Frontal cortex (tissue), 4 donors: ENCODE measurements around the gene PRKX. TPM values are rescaled to one million over a fixed set of nuclear protein-coding genes. Genes with fewer than 3 reads are reported as not detected.
"Not testable (repeated sequence)": the region's sequence is repeated elsewhere in the genome, so short reads cannot be mapped to it uniquely, and the experiment has no call there.

Source experiments
- DNase-seq, 2 donors: peaks; one replicate each; pipeline ENCODE4 v3.0.0; 2012; ENCODE audit warnings: low spot score in 2 of 2
- FAIRE-seq: peaks from 2 replicates; lab custom pipeline; 2012; peaks lifted over from hg19 to GRCh38; lab: Jason Lieb, UNC
- total RNA-seq: library from RNA; depleted of rRNA; stranded (reverse); fragments of >200 nt; gene quantifications from one replicate; pipeline ENCODE4 v1.2.3, GENCODE V29; 2014
- donor health status: control.
- donor health status: control.
- donor health status: control.

The PRKX gene
- total RNA-seq, 1 donor from 2014 or later = 14.3 TPM

- no peak for DNase-seq
- no peak for FAIRE-seq
Observed at GRCh38 chrX:3712051-3712869, 1.2 kb downstream of the PRKX start.

- no peak for FAIRE-seq
- DNase-seq = no peak
Observed at GRCh38 chrX:3711331-3711917, 2.0 kb downstream of the PRKX start.

GRCh38 chrX:3707673-3708274 is 5.7 kb downstream of the PRKX start:
- not testable (repeated sequence) for DNase-seq, FAIRE-seq

- DNase-seq (no peak), FAIRE-seq (no peak)
Observed at GRCh38 chrX:3706481-3706880, 7.0 kb downstream of the PRKX start.

GRCh38 chrX:3703251-3703650 is 10.2 kb downstream of the PRKX start:
- not testable (repeated sequence) for DNase-seq, FAIRE-seq

GRCh38 chrX:3702095-3702494 is 11.4 kb downstream of the PRKX start:
- DNase-seq, FAIRE-seq: not testable (repeated sequence)

GRCh38 chrX:3701445-3701928 is 12.0 kb downstream of the PRKX start:
- DNase-seq, FAIRE-seq: not testable (repeated sequence)

- FAIRE-seq = no peak
- no peak for DNase-seq
Observed at GRCh38 chrX:3699821-3700381, 13.5 kb downstream of the PRKX start.

GRCh38 chrX:3697701-3698279 is 15.7 kb downstream of the PRKX start:
- no peak for FAIRE-seq
- DNase-seq = peak in 1 of 2 donors; percentile 30

GRCh38 chrX:3697220-3697684 is 16.2 kb downstream of the PRKX start:
- no peak for DNase-seq
- no peak for FAIRE-seq

GRCh38 chrX:3695536-3695935 is 17.9 kb downstream of the PRKX start:
- DNase-seq (no peak), FAIRE-seq (no peak)

GRCh38 chrX:3690140-3690539 is 23.3 kb downstream of the PRKX start:
- FAIRE-seq (no peak), DNase-seq (no peak)

- not testable (repeated sequence) for FAIRE-seq, DNase-seq
Observed at GRCh38 chrX:3683236-3683635, 30.2 kb downstream of the PRKX start.

- no peak for DNase-seq
- FAIRE-seq = no peak
Observed at GRCh38 chrX:3680459-3680858, 33.0 kb downstream of the PRKX start.

GRCh38 chrX:3679669-3680068 is 33.8 kb downstream of the PRKX start:
- FAIRE-seq = no peak
- DNase-seq = no peak

GRCh38 chrX:3678328-3678727 is 35.1 kb downstream of the PRKX start:
- no peak for FAIRE-seq
- no peak for DNase-seq

- DNase-seq = no peak
- FAIRE-seq = no peak
Observed at GRCh38 chrX:3674881-3675280, 38.6 kb downstream of the PRKX start.

GRCh38 chrX:3669841-3670475 is 43.5 kb downstream of the PRKX start:
- FAIRE-seq = no peak

GRCh38 chrX:3666975-3667374 is 46.5 kb downstream of the PRKX start:
- FAIRE-seq (no peak), DNase-seq (no peak)

More at GRCh38 chrX:3669841-3670475, 43.5 kb downstream of the PRKX start:
- no peak for DNase-seq

GRCh38 chrX:3664921-3665320 is 48.5 kb downstream of the PRKX start:
- DNase-seq = no peak
- FAIRE-seq = no peak
